Upper lobe of left lung (tissue), 6 donors: ENCODE results near the gene CTXN3. TPM values are rescaled to one million over a fixed set of nuclear protein-coding genes. Genes with fewer than 3 reads are reported as not detected.
"Not testable (repeated sequence)": the region's sequence is repeated elsewhere in the genome, so short reads cannot be mapped to it uniquely, and the experiment has no call there.

ENCODE experiments used
- ATAC-seq, 2 donors: fragments of 200-7000 bp; cut with Tn5 transposase; one replicate each; pipeline ENCODE4 v1.9.1; 2022; ENCODE audit warnings: mild to moderate bottlenecking in 2 of 2, moderate library complexity in 2 of 2; ENCODE audit not compliant: low FRiP score in 2 of 2
- DNase-seq, 2 donors: peaks; one replicate each; pipeline ENCODE4 v3.0.0-alpha.2; 2019 to 2020
- H3K27ac ChIP-seq, 4 donors: fragments of 200-600 bp; sonication (generic); one replicate each; pipeline ENCODE4 v1.5.1; 2016 to 2019
- H3K27me3 ChIP-seq, 4 donors: fragments of 200-600 bp; sonication (generic); one replicate each; pipeline ENCODE4 v1.5.1; 2017 to 2019
- H3K36me3 ChIP-seq, 4 donors: fragments of 200-600 bp; sonication (generic); one replicate each; pipeline ENCODE4 v1.5.1; 2016 to 2019
- H3K4me1 ChIP-seq, 4 donors: fragments of 200-600 bp; sonication (generic); one replicate each; pipeline ENCODE4 v1.5.1; 2018 to 2019
- H3K4me3 ChIP-seq, 4 donors: fragments of 200-600 bp; sonication (generic); one replicate each; pipeline ENCODE4 v1.5.1; 2017 to 2019; ENCODE audit warnings: mild to moderate bottlenecking in 2 of 4, moderate library complexity in 1 of 4
- H3K9me3 ChIP-seq, 4 donors: fragments of 200-600 bp; sonication (generic); one replicate each; pipeline ENCODE4 v1.5.1; 2018 to 2019
- CTCF ChIP-seq, 6 experiments: fragments of 450-650 bp in 4 of 6; fragments of 200-600 bp in 2 of 6; sonication (generic) in 2 of 6; IDR thresholded peaks; one replicate each; pipeline ENCODE4 v1.5.1; 2016 to 2019; ENCODE audit warnings: antibody characterized with exemption in 6 of 6
- EP300 ChIP-seq, 4 donors: sonication (generic); formaldehyde crosslinking; IDR thresholded peaks; one replicate each; pipeline ENCODE4 v1.5.1; 2017; ENCODE audit warnings: antibody characterized with exemption in 4 of 4, control low read depth in 2 of 4
- POLR2A ChIP-seq, 4 donors: fragments of 450-650 bp; IDR thresholded peaks; one replicate each; pipeline ENCODE4 v1.5.1; 2016 to 2017; ENCODE audit warnings: antibody characterized with exemption in 4 of 4, mild to moderate bottlenecking in 2 of 4
- POLR2AphosphoS5 ChIP-seq, 2 donors: sonication (generic); formaldehyde crosslinking; IDR thresholded peaks; one replicate each; pipeline ENCODE4 v1.5.1; 2017; ENCODE audit warnings: antibody characterized with exemption in 2 of 2
- WGBS, 2 donors: methylation state at CpG; one replicate each; pipeline ENCODE4 v1.1.5; 2017 to 2018; 5-methylcytosine and 5-hydroxymethylcytosine counted together
- total RNA-seq, 6 donors: library from RNA; depleted of rRNA in 4 of 6; stranded (reverse); fragments of >200 nt in 4 of 6; gene quantifications; one replicate each; pipeline versions ENCODE4 v1.1.0 to v1.2.1, GENCODE V29; 2016 to 2021
- donor health status: DM: no; HTN: no; CAD: no; lungs with moderate emphysema.
- donor health status: DM: no; HTN: yes; CAD: no; lungs with severe emphysema.

The CTXN3 gene
- total RNA-seq, 6 donors from 2014 or later, result not detected

- H3K4me3 ChIP-seq, result no peak overlapping the region
- H3K27ac ChIP-seq, result no peak overlapping the region
- no peaks in the 10 kb centered on the region for H3K4me1 ChIP-seq
- ATAC-seq, result no peak
- 75 to 81% methylated on average over 3 of the region's 3 CpGs for WGBS, 2 donors
- no peaks in the 10 kb centered on the region for H3K36me3 ChIP-seq
- no peaks in the 10 kb centered on the region for H3K27me3 ChIP-seq
- TF ChIP-seq EP300 (IDR thresholded peaks at IDR 0.05) (no peak), CTCF (IDR thresholded peaks at IDR 0.05) (no peak), POLR2AphosphoS5 (IDR thresholded peaks at IDR 0.05) (no peak), POLR2A (IDR thresholded peaks at IDR 0.05) (no peak)
- H3K9me3 ChIP-seq, result no peaks in the 10 kb centered on the region
- no peak for DNase-seq
Observed at GRCh38 chr5:127666043-127666716, 17.3 kb downstream of the CTXN3 start.

GRCh38 chr5:127667926-127668325 lies 19.0 kb downstream of the CTXN3 start:
- 46 to 54% methylated on average over 3 of the region's 3 CpGs for WGBS, 2 donors
- no peaks in the 10 kb centered on the region for H3K4me1 ChIP-seq
- H3K9me3 ChIP-seq, result no peaks in the 10 kb centered on the region
- DNase-seq (no peak), ATAC-seq (no peak)
- TF ChIP-seq POLR2AphosphoS5 (IDR thresholded peaks at IDR 0.05), result no peak
- no peaks in the 10 kb centered on the region for H3K36me3 ChIP-seq
- H3K27ac ChIP-seq, result no peak overlapping the region
- no peaks in the 10 kb centered on the region for H3K27me3 ChIP-seq
- no peak overlapping the region for H3K4me3 ChIP-seq

GRCh38 chr5:127671218-127671617 lies 22.3 kb downstream of the CTXN3 start:
- H3K27ac ChIP-seq, result no peak overlapping the region
- ATAC-seq (no peak), DNase-seq (no peak)
- TF ChIP-seq CTCF (IDR thresholded peaks at IDR 0.05) (no peak), POLR2AphosphoS5 (IDR thresholded peaks at IDR 0.05) (no peak), POLR2A (IDR thresholded peaks at IDR 0.05) (no peak), EP300 (IDR thresholded peaks at IDR 0.05) (no peak)
- no peaks in the 10 kb centered on the region for H3K9me3 ChIP-seq
- no peaks in the 10 kb centered on the region for H3K27me3 ChIP-seq
- WGBS, 2 donors, result 87 to 88% methylated on average over 6 of the region's 6 CpGs
- no peaks in the 10 kb centered on the region for H3K4me1 ChIP-seq
- no peak overlapping the region for H3K4me3 ChIP-seq
- no peaks in the 10 kb centered on the region for H3K36me3 ChIP-seq

- H3K9me3 ChIP-seq, result no peaks in the 10 kb centered on the region
- TF ChIP-seq POLR2A (IDR thresholded peaks at IDR 0.05) (no peak), POLR2AphosphoS5 (IDR thresholded peaks at IDR 0.05) (no peak), CTCF (IDR thresholded peaks at IDR 0.05) (no peak), EP300 (IDR thresholded peaks at IDR 0.05) (no peak)
Observed at GRCh38 chr5:127673117-127673800, 24.4 kb downstream of the CTXN3 start.

GRCh38 chr5:127676951-127677350 lies 28.1 kb downstream of the CTXN3 start:
- H3K27ac ChIP-seq, H3K4me1 ChIP-seq, H3K27me3 ChIP-seq, H3K9me3 ChIP-seq, ATAC-seq, H3K36me3 ChIP-seq, DNase-seq, H3K4me3 ChIP-seq: not testable (repeated sequence)

More at GRCh38 chr5:127673117-127673800, 24.4 kb downstream of the CTXN3 start:
- H3K27me3 ChIP-seq, result no peaks in the 10 kb centered on the region
- ATAC-seq, result no peak
- H3K27ac ChIP-seq, result no peak overlapping the region
- no peak overlapping the region for H3K4me3 ChIP-seq
- DNase-seq, result no peak
- no peaks in the 10 kb centered on the region for H3K4me1 ChIP-seq
- no peaks in the 10 kb centered on the region for H3K36me3 ChIP-seq
- WGBS, 2 donors, result 70 to 78% methylated on average over 2 of the region's 2 CpGs

- DNase-seq, result not testable (repeated sequence)
- WGBS, 2 donors, result 80 to 85% methylated on average over 3 of the region's 3 CpGs
Observed at GRCh38 chr5:127679691-127680330, 30.9 kb downstream of the CTXN3 start.

More at GRCh38 chr5:127679691-127680330, 30.9 kb downstream of the CTXN3 start:
- not testable (repeated sequence) for H3K36me3 ChIP-seq, H3K4me1 ChIP-seq, H3K9me3 ChIP-seq, ATAC-seq, H3K4me3 ChIP-seq, H3K27me3 ChIP-seq, H3K27ac ChIP-seq
